H9 (cell line): ENCODE results near the gene ENO4. TPM values are rescaled to one million over a fixed set of nuclear protein-coding genes. Genes with fewer than 3 reads are reported as not detected.

Experiments used
- DNase-seq: peaks from one replicate; pipeline ENCODE4 v3.0.0-alpha.2; 2017
- H2AFZ ChIP-seq: one replicate; pipeline ENCODE4 v1.6.1; 2013; ENCODE audit warnings: mild to moderate bottlenecking, low read length, control low read depth, moderate library complexity
- H2AK5ac ChIP-seq: 2 replicates; pipeline ENCODE4 v1.6.1; 2013; ENCODE audit warnings: low read length, control low read depth, mixed read lengths; ENCODE audit not compliant: insufficient read length
- H2BK120ac ChIP-seq: one replicate; pipeline ENCODE4 v1.6.1; 2013; ENCODE audit warnings: low read depth, mild to moderate bottlenecking, low read length, control low read depth, inconsistent platforms; ENCODE audit not compliant: poor library complexity, severe bottlenecking
- H2BK12ac ChIP-seq: 2 replicates; pipeline ENCODE4 v1.6.1; 2013; ENCODE audit warnings: low read length, control low read depth, mixed read lengths, low read depth; ENCODE audit not compliant: insufficient read length
- H2BK15ac ChIP-seq: 2 replicates; pipeline ENCODE4 v1.6.1; 2013; ENCODE audit warnings: low read depth, low read length, control low read depth
- H2BK20ac ChIP-seq: one replicate; pipeline ENCODE4 v1.6.1; 2013; ENCODE audit warnings: low read depth, mild to moderate bottlenecking, low read length, control low read depth, inconsistent platforms; ENCODE audit not compliant: poor library complexity, severe bottlenecking
- H2BK5ac ChIP-seq: 2 replicates; pipeline ENCODE4 v1.6.1; 2013; ENCODE audit warnings: low read length, control low read depth, mixed read lengths; ENCODE audit not compliant: insufficient read length
- H3K14ac ChIP-seq: 2 replicates; pipeline ENCODE4 v1.6.1; 2013; ENCODE audit warnings: low read length, control low read depth; ENCODE audit not compliant: insufficient read depth
- H3K18ac ChIP-seq: 2 replicates; pipeline ENCODE4 v1.6.1; 2013; ENCODE audit warnings: low read depth, mild to moderate bottlenecking, mixed read lengths, low read length, control low read depth; ENCODE audit not compliant: insufficient read length
- H3K23ac ChIP-seq: 2 replicates; pipeline ENCODE4 v1.6.1; 2013; ENCODE audit warnings: low read length, control low read depth, mixed read lengths, low read depth; ENCODE audit not compliant: insufficient read length
- H3K23me2 ChIP-seq: 2 replicates; pipeline ENCODE4 v1.6.1; 2013; ENCODE audit warnings: low read depth, mild to moderate bottlenecking, mixed read lengths, low read length, control low read depth; ENCODE audit not compliant: insufficient read length, poor library complexity, severe bottlenecking
- H3K27ac ChIP-seq: 2 replicates; pipeline ENCODE4 v1.5.1; 2013; ENCODE audit warnings: low read length, control low read depth, mixed read lengths, low read depth; ENCODE audit not compliant: insufficient read length
- H3K27me3 ChIP-seq: 2 replicates; pipeline ENCODE4 v1.6.1; 2013; ENCODE audit warnings: low read length, control low read depth, inconsistent platforms; ENCODE audit not compliant: insufficient read depth
- H3K4ac ChIP-seq: 2 replicates; pipeline ENCODE4 v1.6.1; 2013; ENCODE audit warnings: low read depth, mild to moderate bottlenecking, control low read depth, inconsistent platforms, low read length, moderate library complexity
- H3K4me1 ChIP-seq: 2 replicates; pipeline ENCODE4 v1.6.1; 2013; ENCODE audit warnings: low read length, control low read depth, inconsistent platforms; ENCODE audit not compliant: insufficient read depth
- H3K4me2 ChIP-seq: 2 replicates; pipeline ENCODE4 v1.6.1; 2013; ENCODE audit warnings: low read length, control low read depth, mixed read lengths; ENCODE audit not compliant: insufficient read length, insufficient read depth
- H3K56ac ChIP-seq: 2 replicates; pipeline ENCODE4 v1.6.1; 2013; ENCODE audit warnings: low read depth, mild to moderate bottlenecking, mixed read lengths, low read length, control low read depth; ENCODE audit not compliant: insufficient read length
- H3K79me1 ChIP-seq: 2 replicates; pipeline ENCODE4 v1.6.1; 2013; ENCODE audit warnings: low read depth, mild to moderate bottlenecking, moderate library complexity, low read length, control low read depth, inconsistent platforms; ENCODE audit not compliant: insufficient read depth, poor library complexity, severe bottlenecking
- H3K79me2 ChIP-seq: 2 replicates; pipeline ENCODE4 v1.6.1; 2013; ENCODE audit warnings: low read length, control low read depth, inconsistent platforms; ENCODE audit not compliant: insufficient read depth
- H3K9ac ChIP-seq: 2 replicates; pipeline ENCODE4 v1.6.1; 2013; ENCODE audit warnings: low read length, control low read depth, mixed read lengths; ENCODE audit not compliant: insufficient read length; ENCODE audit errors: extremely low read depth
- H3K9me3 ChIP-seq: one replicate; pipeline ENCODE4 v1.6.1; 2013; ENCODE audit warnings: low read depth, low read length, inconsistent platforms; ENCODE audit not compliant: control insufficient read depth
- H3T11ph ChIP-seq: one replicate; pipeline ENCODE4 v1.6.1; 2013; ENCODE audit warnings: mild to moderate bottlenecking, low read length, control low read depth, inconsistent platforms
- H4K20me1 ChIP-seq: one replicate; pipeline ENCODE4 v1.6.1; 2013; ENCODE audit not compliant: control insufficient read depth, insufficient read length, insufficient read depth
- H4K5ac ChIP-seq: 2 replicates; pipeline ENCODE4 v1.6.1; 2013; ENCODE audit warnings: low read depth, mild to moderate bottlenecking, mixed read lengths, low read length, control low read depth; ENCODE audit not compliant: insufficient read length
- H4K8ac ChIP-seq: replicated peaks from 2 replicates; pipeline ENCODE4 v1.6.1; 2013; ENCODE audit warnings: low read length, control low read depth, mixed read lengths, low read depth; ENCODE audit not compliant: insufficient read length
- H4K91ac ChIP-seq: 2 replicates; pipeline ENCODE4 v1.6.1; 2013; ENCODE audit warnings: low read depth, mild to moderate bottlenecking, moderate library complexity, mixed read lengths, low read length, control low read depth; ENCODE audit not compliant: insufficient read length
- H3K27ac Mint-ChIP-seq, 3 experiments: 2 replicates in 2 of 3; 3 replicates in 1 of 3; pipeline ENCODE4 v1.8.0; 2020 to 2021; ENCODE audit warnings: mixed read lengths in 3 of 3, mild to moderate bottlenecking in 1 of 3, moderate library complexity in 1 of 3
- H3K27me3 Mint-ChIP-seq: 2 replicates; pipeline ENCODE4 v1.8.0; 2021; ENCODE audit warnings: low read depth, mild to moderate bottlenecking, moderate library complexity, mixed read lengths
- H3K36me3 Mint-ChIP-seq, 3 experiments: 2 replicates in 2 of 3; 3 replicates in 1 of 3; pipeline ENCODE4 v1.8.0; 2020 to 2021; ENCODE audit warnings: low read depth in 3 of 3, mixed read lengths in 3 of 3; ENCODE audit not compliant: insufficient read depth in 1 of 3
- H3K4me1 Mint-ChIP-seq, 2 experiments: 2 replicates each; pipeline ENCODE4 v1.8.0; 2020; ENCODE audit warnings: mixed read lengths in 2 of 2
- H3K4me3 Mint-ChIP-seq, 2 experiments: 2 replicates in 1 of 2; 3 replicates in 1 of 2; pipeline ENCODE4 v1.8.0; 2020 to 2021; ENCODE audit warnings: mild to moderate bottlenecking in 2 of 2, mixed read lengths in 2 of 2, moderate library complexity in 1 of 2
- H3K9me3 Mint-ChIP-seq, 2 experiments: 2 replicates in 1 of 2; 3 replicates in 1 of 2; pipeline ENCODE4 v1.8.0; 2020; ENCODE audit warnings: mild to moderate bottlenecking in 2 of 2, mixed read lengths in 2 of 2, moderate library complexity in 1 of 2
- CTCF ChIP-seq: fragments of 200-600 bp; sonication (generic); conservative IDR thresholded peaks from 3 replicates; pipeline ENCODE4 v1.8.0; 2021; ENCODE audit warnings: antibody characterized with exemption, mild to moderate bottlenecking
- WGBS: extraction: QIAGEN DNeasy Blood & Tissue Kit; methylation state at CpG from one replicate; pipeline ENCODE4 v1.1.7; 2013; ENCODE audit warnings: missing lambda C conversion rate, low lambda C conversion rate, mixed read lengths; ENCODE audit not compliant: insufficient read length; ENCODE audit errors: extremely low coverage; 5-methylcytosine and 5-hydroxymethylcytosine counted together
- total RNA-seq: library from RNA; stranded (reverse); gene quantifications from 2 replicates; pipeline ENCODE4 v1.2.1, GENCODE V29; 2021

The ENO4 gene
- total RNA-seq, 1 experiment from 2014 or later = 0.26 TPM

- Mint-ChIP-seq H3K27me3 (no peaks in the 10 kb centered on the region), H3K9me3 (no peaks in the 10 kb centered on the region; a peak in 1 of 5 replicates), H3K27ac (no peak overlapping the region), H3K4me3 (no peak overlapping the region), H3K4me1 (peaks cover 8 to 12% of the 10 kb centered on the region in 2 experiments), H3K36me3 (peaks cover 7 to 14% (median 8%) of the 10 kb centered on the region in 3 experiments; a peak in 6 of 7 replicates)
- Histone ChIP-seq H3K27me3 (no peaks in the 10 kb centered on the region), H3K14ac (no peak overlapping the region), H4K20me1 (no peaks in the 10 kb centered on the region), H3K23ac (no peak overlapping the region), H2BK12ac (no peak overlapping the region), H3K4me1 (no peaks in the 10 kb centered on the region; the same call in 1 of the 2 replicates), H2BK20ac (no peak overlapping the region), H4K91ac (no peak overlapping the region), H3K79me1 (no peaks in the 10 kb centered on the region), H3K9ac (no peak overlapping the region), H3K79me2 (no peaks in the 10 kb centered on the region), H2BK15ac (no peak overlapping the region), H3K9me3 (no peaks in the 10 kb centered on the region), H3K56ac (no peak overlapping the region), H3K27ac (no peak overlapping the region), H3T11ph (no peak overlapping the region), H2BK5ac (no peak overlapping the region), H3K4ac (no peak overlapping the region), H3K23me2 (no peaks in the 10 kb centered on the region), H4K5ac (no peak overlapping the region), H2AFZ (no peak overlapping the region), H4K8ac (no peak overlapping the region), H2AK5ac (no peak overlapping the region), H3K4me2 (no peak overlapping the region), H2BK120ac (no peak overlapping the region), H3K18ac (no peak overlapping the region)
- no peak for TF ChIP-seq CTCF
- DNase-seq = no peak
- WGBS = no CpG with 5 or more reads among the region's 3 CpGs
Observed at GRCh38 chr10:116926426-116926825, 77.1 kb downstream of the ENO4 start.
